Peyer's patch (tissue), 4 donors: Measurements from ENCODE around the gene NAV3. TPM values are rescaled to one million over a fixed set of nuclear protein-coding genes. Genes with fewer than 3 reads are reported as not detected.

ENCODE experiments used
- DNase-seq, 3 donors: peaks; one replicate each; pipeline ENCODE4 v3.0.0-alpha.2; 2017 to 2019
- H3K27ac ChIP-seq, 4 donors: fragments of 200-600 bp; sonication (generic); one replicate each; pipeline ENCODE4 v1.5.1; 2016 to 2019
- H3K27me3 ChIP-seq, 2 donors: fragments of 200-600 bp; sonication (generic); one replicate each; pipeline ENCODE4 v1.5.1; 2019
- H3K36me3 ChIP-seq, 3 donors: fragments of 200-600 bp; sonication (generic); one replicate each; pipeline ENCODE4 v1.5.1; 2016 to 2019
- H3K4me1 ChIP-seq, 4 donors: fragments of 200-600 bp; sonication (generic); one replicate each; pipeline ENCODE4 v1.5.1; 2016 to 2019
- H3K4me3 ChIP-seq, 4 donors: fragments of 200-600 bp; sonication (generic); 1 replicate in 3 of 4; 2 replicates in 1 of 4; pipeline ENCODE4 v1.5.1; 2016 to 2019; ENCODE audit warnings: mild to moderate bottlenecking in 1 of 4
- H3K9me3 ChIP-seq, 4 donors: fragments of 200-600 bp; sonication (generic); one replicate each; pipeline ENCODE4 v1.5.1; 2016 to 2019; ENCODE audit warnings: mild to moderate bottlenecking in 1 of 4
- CTCF ChIP-seq, 6 experiments: fragments of 450-650 bp in 4 of 6; fragments of 200-600 bp in 2 of 6; sonication (generic) in 1 of 6; IDR thresholded peaks; one replicate each; pipeline ENCODE4 v1.5.1; 2017 to 2019; ENCODE audit warnings: antibody characterized with exemption in 6 of 6, mild to moderate bottlenecking in 3 of 6, moderate library complexity in 1 of 6
- POLR2A ChIP-seq, 2 donors: fragments of 450-650 bp; IDR thresholded peaks; one replicate each; pipeline ENCODE4 v1.5.1; 2017; ENCODE audit warnings: antibody characterized with exemption in 2 of 2, mild to moderate bottlenecking in 2 of 2, moderate library complexity in 2 of 2
- total RNA-seq, 4 donors: library from RNA; depleted of rRNA; stranded (reverse); fragments of >200 nt; gene quantifications; one replicate each; pipeline ENCODE4 v1.1.0, GENCODE V29; 2016

Gene NAV3
- total RNA-seq, 4 donors from 2014 or later, result 1.9 to 4.1 (median 2.8) TPM

- Histone ChIP-seq H3K4me1 (no peaks in the 10 kb centered on the region), H3K36me3 (no peaks in the 10 kb centered on the region), H3K27ac (no peak overlapping the region), H3K27me3 (no peaks in the 10 kb centered on the region), H3K9me3 (no peaks in the 10 kb centered on the region), H3K4me3 (no peak overlapping the region)
- DNase-seq, result no peak
- TF ChIP-seq POLR2A (IDR thresholded peaks at IDR 0.05), result no peak
- no peak for TF ChIP-seq CTCF (IDR thresholded peaks at IDR 0.05)
Measured at GRCh38 chr12:77965790-77966189, 135.1 kb downstream of the NAV3 start.

GRCh38 chr12:77968021-77968420 lies 137.3 kb downstream of the NAV3 start:
- no peaks in the 10 kb centered on the region for H3K27me3 ChIP-seq
- H3K4me1 ChIP-seq, result no peaks in the 10 kb centered on the region
- H3K4me3 ChIP-seq, result no peak overlapping the region
- H3K27ac ChIP-seq, result no peak overlapping the region
- H3K36me3 ChIP-seq, result no peaks in the 10 kb centered on the region
- DNase-seq, result no peak
- H3K9me3 ChIP-seq, result no peaks in the 10 kb centered on the region
- no peak for TF ChIP-seq CTCF (IDR thresholded peaks at IDR 0.05)
- no peak for TF ChIP-seq POLR2A (IDR thresholded peaks at IDR 0.05)

GRCh38 chr12:77968571-77968970 lies 137.9 kb downstream of the NAV3 start:
- no peak overlapping the region for H3K27ac ChIP-seq

GRCh38 chr12:77973579-77973978 lies 142.9 kb downstream of the NAV3 start:
- TF ChIP-seq POLR2A (IDR thresholded peaks at IDR 0.05), result no peak
- no peak for TF ChIP-seq CTCF (IDR thresholded peaks at IDR 0.05)
- H3K4me1 ChIP-seq, result no peaks in the 10 kb centered on the region
- DNase-seq, result no peak
- H3K4me3 ChIP-seq, result no peak overlapping the region
- no peaks in the 10 kb centered on the region for H3K27me3 ChIP-seq
- H3K27ac ChIP-seq, result no peak overlapping the region
- no peaks in the 10 kb centered on the region for H3K9me3 ChIP-seq
- H3K36me3 ChIP-seq, result no peaks in the 10 kb centered on the region

More at GRCh38 chr12:77968571-77968970, 137.9 kb downstream of the NAV3 start:
- no peak overlapping the region for H3K4me3 ChIP-seq
- H3K27me3 ChIP-seq, result no peaks in the 10 kb centered on the region
- no peaks in the 10 kb centered on the region for H3K36me3 ChIP-seq
- no peaks in the 10 kb centered on the region for H3K4me1 ChIP-seq
- DNase-seq, result no peak
- H3K9me3 ChIP-seq, result no peaks in the 10 kb centered on the region
- TF ChIP-seq CTCF (IDR thresholded peaks at IDR 0.05), result no peak
- no peak for TF ChIP-seq POLR2A (IDR thresholded peaks at IDR 0.05)

- Histone ChIP-seq H3K4me3 (no peak overlapping the region), H3K36me3 (no peaks in the 10 kb centered on the region), H3K9me3 (no peaks in the 10 kb centered on the region), H3K27me3 (no peaks in the 10 kb centered on the region), H3K4me1 (no peaks in the 10 kb centered on the region), H3K27ac (no peak overlapping the region)
- no peak for TF ChIP-seq CTCF (IDR thresholded peaks at IDR 0.05)
- no peak for TF ChIP-seq POLR2A (IDR thresholded peaks at IDR 0.05)
- DNase-seq, result no peak
Measured at GRCh38 chr12:77974645-77975044, 144.0 kb downstream of the NAV3 start.

- Histone ChIP-seq H3K4me3 (no peak overlapping the region), H3K36me3 (no peaks in the 10 kb centered on the region), H3K27me3 (no peaks in the 10 kb centered on the region), H3K4me1 (no peaks in the 10 kb centered on the region), H3K9me3 (no peaks in the 10 kb centered on the region), H3K27ac (no peak overlapping the region)
- TF ChIP-seq CTCF (IDR thresholded peaks at IDR 0.05) (no peak), POLR2A (IDR thresholded peaks at IDR 0.05) (no peak)
- DNase-seq, result no peak
Measured at GRCh38 chr12:77979597-77980250, 149.0 kb downstream of the NAV3 start.
